MM.1S (cell line): Measurements from ENCODE around the gene MIA2.

Experiments used
- CTCF ChIP-seq: fragments of 300-600 bp; sonication (generic); IDR thresholded peaks from 2 replicates; pipeline ENCODE4 v1.5.1; 2016; ENCODE audit warnings: antibody characterized with exemption, low read length, mixed read lengths
- EZH2 ChIP-seq: fragments of 300-600 bp; sonication (generic); optimal IDR thresholded peaks from 2 replicates; pipeline ENCODE3; 2017; ENCODE audit warnings: low read depth, mild to moderate bottlenecking, antibody characterized with exemption, low read length, mixed read lengths

GRCh38 chr14:39374851-39375250, 141.1 kb downstream of the MIA2 start:
- TF ChIP-seq CTCF (no peak), EZH2 (no peak)
